ENCODE measurements around the gene MXRA7.

MXRA7 gene

DNA sequence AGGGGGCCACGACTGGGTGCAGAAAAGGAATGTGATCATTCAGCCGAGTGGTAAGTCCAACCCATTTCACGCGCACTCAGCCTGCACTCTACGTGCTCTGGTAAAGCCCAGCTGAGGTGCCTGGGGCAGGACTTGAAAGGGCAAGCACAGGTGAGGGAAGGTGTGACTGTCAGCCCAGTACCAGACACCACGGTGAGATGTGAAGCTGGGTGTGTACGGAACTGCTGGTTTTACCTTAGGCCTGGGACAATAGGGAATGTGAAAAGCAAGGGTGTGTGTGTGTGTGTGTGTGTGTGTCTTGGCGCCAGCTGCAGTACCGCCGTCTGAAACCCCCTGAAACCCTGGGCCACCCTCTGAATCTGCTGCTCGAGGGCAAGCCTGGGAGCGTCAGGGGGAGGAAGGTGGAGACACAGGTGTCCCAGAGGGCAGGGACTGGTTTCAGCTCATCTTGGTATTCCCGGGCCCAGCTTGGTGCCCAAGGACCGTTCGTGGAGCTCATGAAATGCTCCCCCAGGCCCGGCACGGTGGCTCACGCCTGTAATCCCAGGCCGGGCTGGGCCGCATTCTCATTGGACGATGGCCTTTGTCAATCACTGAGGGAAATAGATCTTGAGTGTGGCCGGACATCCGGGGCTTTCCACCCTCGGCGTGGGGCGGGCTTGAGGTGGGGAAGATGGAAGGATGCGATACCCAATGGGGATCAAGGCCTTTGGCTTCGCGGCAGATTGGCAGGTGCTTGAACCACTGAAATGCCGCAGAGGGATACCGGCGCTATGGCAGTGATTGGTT is 39.4 kb downstream of the MXRA7 start (continued):
- TF ChIP-seq ZNF221 (tag by site-specific recombination; IDR thresholded peaks at IDR 0.05; ENCODE audit: borderline replicate concordance) (no peak), ZNF311 (tag by site-specific recombination; IDR thresholded peaks at IDR 0.05; ENCODE audit: borderline replicate concordance) (no peak), ZBTB7A (tag by site-specific recombination; IDR thresholded peaks at IDR 0.05; ENCODE audit: low read depth) (0 out of 2 replicates have a peak, but pooled peaks have one; percentile 58), ZBTB17 (tag by site-specific recombination; IDR thresholded peaks at IDR 0.05) (peak; percentile 73; the same call in 1 of the 2 replicates), OVOL3 (tag by site-specific recombination; IDR thresholded peaks at IDR 0.05) (peak; percentile 64; the same call in 1 of the 2 replicates), ZNF404 (tag by site-specific recombination; IDR thresholded peaks at IDR 0.05) (no peak), ZNF473 (tag by site-specific recombination; IDR thresholded peaks at IDR 0.05) (no peak), ZNF174 (tag by site-specific recombination; IDR thresholded peaks at IDR 0.05) (no peak), ZNF426 (tag by site-specific recombination; IDR thresholded peaks at IDR 0.05) (no peak), YY1 (tag by site-specific recombination; IDR thresholded peaks at IDR 0.05) (no peak; the same call in 1 of the 2 replicates), ZNF747 (tag by site-specific recombination; IDR thresholded peaks at IDR 0.05) (no peak), ZNF394 (tag by site-specific recombination; IDR thresholded peaks at IDR 0.05; ENCODE audit: borderline replicate concordance) (peak; percentile 56; the same call in 1 of the 2 replicates), ZNF114 (tag by site-specific recombination; IDR thresholded peaks at IDR 0.05) (no peak), ZNF155 (tag by site-specific recombination; IDR thresholded peaks at IDR 0.05) (no peak), SALL2 (tag by site-specific recombination; IDR thresholded peaks at IDR 0.05; ENCODE audit: borderline replicate concordance) (peak; percentile 96), HOXA7 (CRISPR knock-in tag; IDR thresholded peaks at IDR 0.05; ENCODE audit: borderline replicate concordance) (no peak), ZNF843 (tag by site-specific recombination; IDR thresholded peaks at IDR 0.05) (peak; percentile 84), ZNF239 (tag by site-specific recombination; IDR thresholded peaks at IDR 0.05) (peak; percentile 81; the same call in 1 of the 2 replicates), ZNF302 (tag by site-specific recombination; IDR thresholded peaks at IDR 0.05; ENCODE audit: low read depth) (no peak), ZBTB10 (tag by site-specific recombination; IDR thresholded peaks at IDR 0.05) (peak; percentile 70; the same call in 1 of the 2 replicates), OSR2 (tag by site-specific recombination; IDR thresholded peaks at IDR 0.05) (no peak; the same call in 1 of the 2 replicates), PBX3 (CRISPR knock-in tag; IDR thresholded peaks at IDR 0.05) (peak; percentile 100)
- TF ChIP-seq, protein P1, sequence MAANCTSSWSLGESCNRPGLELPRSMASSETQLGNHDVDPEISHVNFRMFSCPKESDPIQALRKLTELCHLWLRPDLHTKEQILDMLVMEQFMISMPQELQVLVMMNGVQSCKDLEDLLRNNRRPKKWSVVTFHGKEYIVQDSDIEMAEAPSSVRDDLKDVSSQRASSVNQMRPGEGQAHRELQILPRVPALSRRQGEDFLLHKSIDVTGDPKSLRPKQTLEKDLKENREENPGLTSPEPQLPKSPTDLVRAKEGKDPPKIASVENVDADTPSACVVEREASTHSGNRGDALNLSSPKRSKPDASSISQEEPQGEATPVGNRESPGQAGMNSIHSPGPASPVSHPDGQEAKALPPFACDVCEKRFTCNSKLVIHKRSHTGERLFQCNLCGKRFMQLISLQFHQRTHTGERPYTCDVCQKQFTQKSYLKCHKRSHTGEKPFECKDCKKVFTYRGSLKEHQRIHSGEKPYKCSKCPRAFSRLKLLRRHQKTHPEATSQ (tag by site-specific recombination; IDR thresholded peaks at IDR 0.05), result peak; percentile 87; the same call in 1 of the 2 replicates
- TF ChIP-seq, protein P2, sequence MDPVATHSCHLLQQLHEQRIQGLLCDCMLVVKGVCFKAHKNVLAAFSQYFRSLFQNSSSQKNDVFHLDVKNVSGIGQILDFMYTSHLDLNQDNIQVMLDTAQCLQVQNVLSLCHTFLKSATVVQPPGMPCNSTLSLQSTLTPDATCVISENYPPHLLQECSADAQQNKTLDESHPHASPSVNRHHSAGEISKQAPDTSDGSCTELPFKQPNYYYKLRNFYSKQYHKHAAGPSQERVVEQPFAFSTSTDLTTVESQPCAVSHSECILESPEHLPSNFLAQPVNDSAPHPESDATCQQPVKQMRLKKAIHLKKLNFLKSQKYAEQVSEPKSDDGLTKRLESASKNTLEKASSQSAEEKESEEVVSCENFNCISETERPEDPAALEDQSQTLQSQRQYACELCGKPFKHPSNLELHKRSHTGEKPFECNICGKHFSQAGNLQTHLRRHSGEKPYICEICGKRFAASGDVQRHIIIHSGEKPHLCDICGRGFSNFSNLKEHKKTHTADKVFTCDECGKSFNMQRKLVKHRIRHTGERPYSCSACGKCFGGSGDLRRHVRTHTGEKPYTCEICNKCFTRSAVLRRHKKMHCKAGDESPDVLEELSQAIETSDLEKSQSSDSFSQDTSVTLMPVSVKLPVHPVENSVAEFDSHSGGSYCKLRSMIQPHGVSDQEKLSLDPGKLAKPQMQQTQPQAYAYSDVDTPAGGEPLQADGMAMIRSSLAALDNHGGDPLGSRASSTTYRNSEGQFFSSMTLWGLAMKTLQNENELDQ (tag by site-specific recombination; IDR thresholded peaks at IDR 0.05; ENCODE audit: low read depth), result no peak
- TF ChIP-seq, protein P3, sequence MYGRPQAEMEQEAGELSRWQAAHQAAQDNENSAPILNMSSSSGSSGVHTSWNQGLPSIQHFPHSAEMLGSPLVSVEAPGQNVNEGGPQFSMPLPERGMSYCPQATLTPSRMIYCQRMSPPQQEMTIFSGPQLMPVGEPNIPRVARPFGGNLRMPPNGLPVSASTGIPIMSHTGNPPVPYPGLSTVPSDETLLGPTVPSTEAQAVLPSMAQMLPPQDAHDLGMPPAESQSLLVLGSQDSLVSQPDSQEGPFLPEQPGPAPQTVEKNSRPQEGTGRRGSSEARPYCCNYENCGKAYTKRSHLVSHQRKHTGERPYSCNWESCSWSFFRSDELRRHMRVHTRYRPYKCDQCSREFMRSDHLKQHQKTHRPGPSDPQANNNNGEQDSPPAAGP (tag by site-specific recombination; IDR thresholded peaks at IDR 0.05), result peak; percentile 98
- TF ChIP-seq, protein P4, sequence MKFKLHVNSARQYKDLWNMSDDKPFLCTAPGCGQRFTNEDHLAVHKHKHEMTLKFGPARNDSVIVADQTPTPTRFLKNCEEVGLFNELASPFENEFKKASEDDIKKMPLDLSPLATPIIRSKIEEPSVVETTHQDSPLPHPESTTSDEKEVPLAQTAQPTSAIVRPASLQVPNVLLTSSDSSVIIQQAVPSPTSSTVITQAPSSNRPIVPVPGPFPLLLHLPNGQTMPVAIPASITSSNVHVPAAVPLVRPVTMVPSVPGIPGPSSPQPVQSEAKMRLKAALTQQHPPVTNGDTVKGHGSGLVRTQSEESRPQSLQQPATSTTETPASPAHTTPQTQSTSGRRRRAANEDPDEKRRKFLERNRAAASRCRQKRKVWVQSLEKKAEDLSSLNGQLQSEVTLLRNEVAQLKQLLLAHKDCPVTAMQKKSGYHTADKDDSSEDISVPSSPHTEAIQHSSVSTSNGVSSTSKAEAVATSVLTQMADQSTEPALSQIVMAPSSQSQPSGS (tag by site-specific recombination; IDR thresholded peaks at IDR 0.05; ENCODE audit: low read depth), result peak; percentile 29; the same call in 1 of the 2 replicates
- TF ChIP-seq, protein P5, sequence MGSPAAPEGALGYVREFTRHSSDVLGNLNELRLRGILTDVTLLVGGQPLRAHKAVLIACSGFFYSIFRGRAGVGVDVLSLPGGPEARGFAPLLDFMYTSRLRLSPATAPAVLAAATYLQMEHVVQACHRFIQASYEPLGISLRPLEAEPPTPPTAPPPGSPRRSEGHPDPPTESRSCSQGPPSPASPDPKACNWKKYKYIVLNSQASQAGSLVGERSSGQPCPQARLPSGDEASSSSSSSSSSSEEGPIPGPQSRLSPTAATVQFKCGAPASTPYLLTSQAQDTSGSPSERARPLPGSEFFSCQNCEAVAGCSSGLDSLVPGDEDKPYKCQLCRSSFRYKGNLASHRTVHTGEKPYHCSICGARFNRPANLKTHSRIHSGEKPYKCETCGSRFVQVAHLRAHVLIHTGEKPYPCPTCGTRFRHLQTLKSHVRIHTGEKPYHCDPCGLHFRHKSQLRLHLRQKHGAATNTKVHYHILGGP (tag by site-specific recombination; IDR thresholded peaks at IDR 0.05), result peak; percentile 36; the same call in 1 of the 2 replicates

All from HEK293 (cell line).